NCI-H460 (cell line): ENCODE results near the gene TNIP1. TPM values are rescaled to one million over a fixed set of nuclear protein-coding genes. Genes with fewer than 3 reads are reported as not detected.
A peak's percentile ranks its signal among the peaks of the same experiment; 100 is the strongest.

Experiments used
- DNase-seq: peaks from one replicate; pipeline ENCODE4 v3.0.0-alpha.2; 2016; ENCODE audit warnings: low read depth; ENCODE audit errors: extremely low read depth
- total RNA-seq: library from RNA; depleted of rRNA; stranded (reverse); fragments of >200 nt; shearing (Covaris generic); gene quantifications from 2 replicates; pipeline ENCODE4 v1.2.3, GENCODE V29; 2014

The TNIP1 gene
- total RNA-seq, 1 experiment from 2014 or later, result 48.3 TPM

DNA sequence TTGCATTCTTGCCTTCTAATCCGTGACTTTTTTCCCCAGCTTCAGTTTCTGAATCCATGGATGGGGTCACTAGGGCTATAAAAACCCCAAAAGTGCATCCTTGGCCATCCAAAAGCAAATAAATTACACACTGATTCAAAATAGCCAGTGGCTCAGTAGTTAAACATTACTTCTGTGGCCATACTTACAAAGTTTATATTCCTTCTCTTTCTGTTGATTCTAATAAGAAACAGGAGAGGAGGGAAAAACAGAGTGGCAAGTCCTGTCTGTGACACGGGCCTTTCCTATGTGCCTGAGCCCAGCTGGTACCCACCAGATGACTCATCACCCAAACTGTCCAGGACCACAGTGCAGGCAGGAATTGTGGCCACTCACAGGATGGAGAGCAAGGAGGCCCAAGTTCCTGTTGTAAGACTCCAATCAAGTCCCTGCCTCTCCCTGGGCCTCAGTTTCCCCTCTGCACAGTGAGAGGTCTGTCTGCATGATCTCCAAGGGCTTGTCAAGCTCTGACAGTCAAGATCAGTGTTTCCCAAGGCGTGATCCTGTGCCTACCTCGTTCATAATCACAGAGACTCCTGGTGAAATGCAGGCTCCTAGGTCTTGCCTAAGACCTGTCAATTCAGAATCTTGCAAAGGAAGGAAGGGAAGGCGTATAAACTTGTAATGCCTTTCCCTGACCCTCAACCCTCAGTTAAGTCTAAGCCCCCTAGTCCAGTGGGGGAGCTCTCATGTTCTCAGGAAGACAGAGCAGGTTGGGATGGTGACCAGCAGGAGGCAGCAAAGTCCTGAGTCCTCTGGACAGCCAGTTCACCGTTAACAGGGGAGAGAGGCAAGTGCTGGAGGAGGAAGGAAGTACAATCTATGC, 29.5 kb downstream of the TNIP1 start:
- peak; percentile 70 for DNase-seq

GRCh38 chr5:151048526-151048925, 32.3 kb downstream of the TNIP1 start:
- peak; percentile 12 for DNase-seq

GRCh38 chr5:151047814-151048425, 32.9 kb downstream of the TNIP1 start:
- DNase-seq, result peak; percentile 13

DNA sequence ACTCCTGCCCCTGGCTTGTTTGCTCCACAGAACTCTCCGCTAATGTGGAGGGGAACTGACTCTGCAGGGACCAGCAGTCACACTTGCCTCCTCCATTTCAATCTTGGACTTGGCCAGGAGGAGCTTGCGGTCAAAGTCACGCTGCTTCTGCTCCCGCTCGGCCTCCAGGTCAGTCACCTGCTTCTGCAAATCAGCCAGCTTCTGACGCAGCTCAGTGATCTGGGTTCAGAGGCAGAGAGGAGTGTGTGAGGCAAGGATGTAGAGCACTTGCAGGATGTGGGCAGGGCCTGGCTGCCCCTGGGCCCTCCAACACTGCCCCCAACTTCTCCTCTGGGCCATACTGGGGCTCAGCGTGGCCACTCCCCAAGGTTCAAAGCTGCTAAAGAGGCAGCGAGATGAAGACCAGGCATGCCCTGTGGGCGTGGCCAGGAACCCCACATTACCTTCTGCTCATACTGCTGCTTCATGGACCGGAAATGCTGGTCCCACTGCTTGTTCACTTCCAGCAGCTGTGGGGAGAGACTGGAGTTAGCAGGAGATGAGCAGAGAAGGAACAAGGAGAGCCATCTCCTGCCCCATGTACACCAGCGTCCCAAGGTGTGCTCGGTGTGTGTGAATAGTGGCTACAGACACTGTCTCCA, 38.3 kb downstream of the TNIP1 start:
- no peak for DNase-seq

- DNase-seq, result no peak
Measured at GRCh38 chr5:151041577-151042268, 39.1 kb downstream of the TNIP1 start.

DNA sequence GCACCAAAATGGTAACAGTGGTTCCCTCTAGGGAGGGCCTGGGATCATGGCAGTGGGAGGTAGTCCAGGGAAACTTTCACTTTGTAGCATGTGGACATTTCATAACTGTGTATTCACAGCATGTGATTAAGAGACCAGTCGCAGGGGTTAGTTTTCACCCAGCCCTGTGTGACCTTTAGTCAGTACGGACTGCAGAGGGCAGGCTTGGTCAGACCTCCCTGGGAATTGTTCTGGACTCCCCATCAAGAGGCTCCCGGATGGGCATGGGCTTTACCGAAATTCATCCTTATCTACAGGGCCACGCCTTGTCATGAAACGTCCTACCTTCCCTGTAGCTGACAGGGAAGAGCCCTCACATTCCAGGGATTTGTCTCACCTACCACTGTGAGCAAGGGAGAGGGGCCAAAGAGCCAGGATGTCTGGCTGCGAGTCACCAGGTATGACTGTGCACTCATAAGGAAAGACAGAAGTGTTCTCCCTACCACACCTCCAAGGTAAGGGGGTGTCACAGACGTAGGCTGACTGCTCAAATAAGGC, 40.6 kb downstream of the TNIP1 start:
- no peak for DNase-seq

DNA sequence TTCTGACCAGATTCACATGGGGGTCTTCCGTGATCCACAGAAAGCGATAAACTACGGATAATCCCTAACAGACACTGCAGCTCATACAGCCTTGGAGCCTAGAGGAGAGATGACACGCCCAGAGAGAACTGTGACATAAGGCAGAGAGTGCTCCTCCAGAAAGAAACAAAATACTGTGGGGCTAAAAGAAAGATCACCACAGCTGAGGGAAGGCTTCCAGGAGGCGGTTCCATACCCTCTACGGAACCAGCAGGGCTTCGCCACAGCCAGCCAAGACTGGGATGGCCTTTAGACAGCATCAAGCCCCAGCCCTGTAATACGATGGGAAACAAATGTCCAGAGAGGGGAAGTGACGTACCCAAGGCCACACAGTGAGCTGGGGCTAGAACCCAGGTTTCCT, 41.2 kb downstream of the TNIP1 start:
- DNase-seq, result no peak

- DNase-seq, result no peak
Measured at GRCh38 chr5:151038801-151039238, 42.0 kb downstream of the TNIP1 start.

DNA sequence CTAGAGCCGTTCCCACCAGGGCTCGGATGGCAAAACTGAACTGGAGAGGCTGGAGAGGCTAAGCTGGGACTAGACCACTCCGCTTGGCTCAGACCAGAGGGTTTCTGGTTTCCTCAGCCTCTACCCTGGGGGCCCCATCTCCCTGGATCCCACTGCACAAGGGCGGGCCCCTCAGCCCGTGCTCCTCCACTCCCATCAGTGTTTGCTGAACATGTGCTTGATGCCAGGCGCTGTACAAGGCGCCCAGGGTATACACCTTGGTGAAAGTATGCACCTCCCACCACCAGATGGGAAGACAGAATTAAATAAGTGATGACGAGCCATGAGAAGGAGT, 42.5 kb downstream of the TNIP1 start:
- DNase-seq, result no peak

GRCh38 chr5:151037561-151038411, 43.0 kb downstream of the TNIP1 start:
- no peak for DNase-seq

DNA sequence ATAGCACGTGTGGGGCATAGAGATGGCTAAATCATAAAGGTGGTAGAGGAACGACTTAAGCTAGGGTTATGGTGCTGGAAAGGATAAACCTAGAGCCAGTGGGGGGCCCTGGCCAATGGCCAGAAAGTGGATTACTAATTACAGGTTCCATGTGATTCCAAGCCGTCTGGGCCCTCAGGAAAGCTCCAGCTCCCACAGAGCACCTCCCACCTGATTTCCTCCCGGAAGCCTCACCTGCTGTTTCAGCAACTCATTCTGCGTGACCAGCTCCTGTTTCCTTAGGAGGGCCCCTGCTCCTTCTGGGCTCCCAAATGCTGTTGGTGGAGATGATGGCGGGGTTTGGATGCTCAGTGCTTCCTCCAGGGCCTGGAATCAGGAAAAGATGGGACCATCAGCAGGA, 44.3 kb downstream of the TNIP1 start:
- no peak for DNase-seq

DNA sequence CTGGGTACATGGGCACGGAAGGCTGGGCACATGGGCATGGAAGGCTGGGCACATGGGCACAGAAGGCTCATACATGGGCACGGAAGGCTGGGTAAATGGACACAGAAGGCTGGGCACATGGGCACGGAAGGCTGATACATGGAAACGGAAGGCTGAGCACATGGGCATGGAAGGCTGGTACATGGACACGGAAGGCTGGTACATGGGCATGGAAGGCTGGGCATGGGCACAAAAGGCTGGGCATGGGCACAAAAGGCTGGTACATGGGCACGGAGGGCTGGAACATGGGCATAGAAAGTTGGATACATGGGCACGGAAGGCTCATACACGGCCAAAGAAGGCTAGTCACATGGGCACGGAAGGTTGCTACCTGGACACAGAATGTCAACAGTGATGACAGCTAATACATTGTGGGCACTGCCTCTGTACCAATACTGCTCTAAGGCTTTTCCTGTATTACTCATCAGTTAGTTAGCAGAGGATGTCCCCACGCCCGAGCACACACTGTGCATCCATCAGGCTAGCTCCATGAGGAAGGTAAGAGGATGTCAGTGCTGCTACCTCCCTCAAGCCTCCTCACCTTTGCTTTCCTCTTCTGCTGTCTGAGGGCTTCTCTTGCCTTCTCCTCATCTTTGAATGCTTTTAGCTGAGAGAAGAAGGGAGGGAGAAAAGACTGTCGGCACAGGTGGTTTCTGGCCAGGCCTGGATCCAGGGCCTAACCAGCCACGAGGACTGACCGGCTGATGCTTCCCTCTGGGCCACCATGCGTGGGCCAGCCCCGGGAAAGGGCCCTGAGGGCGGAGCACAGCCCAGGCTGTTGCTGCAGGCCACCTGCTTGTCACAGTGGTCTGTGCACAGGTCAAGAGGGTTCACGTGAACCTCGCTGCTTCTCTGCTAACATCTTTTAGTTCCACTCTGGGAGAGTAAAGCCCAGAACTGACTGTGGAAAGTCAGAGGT, 46.1 kb downstream of the TNIP1 start:
- DNase-seq, result no peak

- DNase-seq, result no peak
Measured at GRCh38 chr5:151033217-151033934, 47.5 kb downstream of the TNIP1 start.

DNA sequence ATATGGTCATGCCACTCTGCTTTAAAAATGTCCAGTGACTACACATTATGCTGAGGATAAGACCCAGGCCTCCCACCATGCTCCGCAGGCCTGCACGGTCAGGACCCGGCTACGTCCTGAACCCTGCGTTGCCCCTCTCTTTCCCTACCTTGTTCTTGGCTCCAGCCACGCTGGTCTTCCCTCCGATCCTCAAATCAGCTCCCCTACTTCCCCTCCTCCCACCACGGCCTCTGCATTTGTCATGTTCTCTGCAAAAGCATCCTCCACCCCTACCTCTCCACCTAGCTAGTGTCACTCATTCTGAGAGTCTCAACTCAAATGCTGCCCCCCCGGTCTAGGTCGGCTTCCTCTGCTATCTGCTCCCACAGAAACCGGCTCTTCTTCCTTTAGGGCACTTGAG, 49.3 kb downstream of the TNIP1 start:
- no peak for DNase-seq

DNA sequence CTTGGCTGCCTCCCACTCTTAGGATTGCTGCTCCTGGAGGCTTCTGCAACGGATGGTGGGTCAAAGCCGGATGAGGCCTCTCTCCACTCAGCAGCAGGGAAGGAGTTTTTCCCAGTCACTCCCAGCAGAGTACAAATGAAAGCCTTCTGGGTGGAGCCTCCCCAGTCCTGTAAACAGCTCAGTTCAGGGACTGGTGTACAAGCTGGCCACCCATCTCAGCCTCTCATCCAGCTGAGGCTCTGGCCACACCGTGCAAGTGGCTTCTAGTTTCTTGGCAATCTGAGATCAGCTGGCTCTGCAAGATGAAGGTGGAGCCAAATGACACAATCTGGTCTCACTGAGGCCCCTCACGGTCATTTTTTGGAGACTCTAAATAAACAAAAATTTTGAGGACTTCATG, 50.5 kb downstream of the TNIP1 start:
- no peak for DNase-seq

- DNase-seq, result no peak
Measured at GRCh38 chr5:151030056-151030336, 50.8 kb downstream of the TNIP1 start.

GRCh38 chr5:151029179-151030055, 51.4 kb downstream of the TNIP1 start:
- DNase-seq, result no peak
